Measurements from ENCODE around the gene TEFM.
A peak's percentile ranks its signal among the peaks of the same experiment; 100 is the strongest.
"Not testable (repeated sequence)": the region's sequence is repeated elsewhere in the genome, so short reads cannot be mapped to it uniquely, and the experiment has no call there.

The TEFM gene

GRCh38 chr17:30920683-30921543 lies 14.9 kb upstream of the TEFM start:
- no peak for DNase-seq (ENCODE audit: low spot score)

DNA sequence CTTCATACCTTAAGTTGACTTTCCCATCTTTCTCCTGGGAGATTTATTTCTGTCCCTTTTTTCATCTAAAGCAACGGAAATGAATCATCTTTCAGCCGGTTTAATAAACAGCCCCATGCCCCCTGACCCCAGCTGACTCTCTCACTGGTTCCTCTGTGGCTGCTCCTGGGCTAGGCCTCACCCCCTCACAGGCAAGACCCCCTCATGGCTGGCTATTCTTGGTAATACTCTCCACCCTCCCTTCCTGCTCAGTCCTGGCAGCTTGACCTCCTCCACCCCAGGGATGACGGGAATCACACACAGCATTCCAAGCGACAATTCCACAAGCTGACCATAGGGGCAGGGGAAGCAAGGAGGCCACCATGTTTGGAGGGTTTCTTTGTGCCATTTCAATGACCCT lies 14.2 kb upstream of the TEFM start:
- DNase-seq (ENCODE audit: low spot score), result no peak

- no peak for DNase-seq (ENCODE audit: low spot score)
Observed at GRCh38 chr17:30917050-30917449, 11.0 kb upstream of the TEFM start.

DNA sequence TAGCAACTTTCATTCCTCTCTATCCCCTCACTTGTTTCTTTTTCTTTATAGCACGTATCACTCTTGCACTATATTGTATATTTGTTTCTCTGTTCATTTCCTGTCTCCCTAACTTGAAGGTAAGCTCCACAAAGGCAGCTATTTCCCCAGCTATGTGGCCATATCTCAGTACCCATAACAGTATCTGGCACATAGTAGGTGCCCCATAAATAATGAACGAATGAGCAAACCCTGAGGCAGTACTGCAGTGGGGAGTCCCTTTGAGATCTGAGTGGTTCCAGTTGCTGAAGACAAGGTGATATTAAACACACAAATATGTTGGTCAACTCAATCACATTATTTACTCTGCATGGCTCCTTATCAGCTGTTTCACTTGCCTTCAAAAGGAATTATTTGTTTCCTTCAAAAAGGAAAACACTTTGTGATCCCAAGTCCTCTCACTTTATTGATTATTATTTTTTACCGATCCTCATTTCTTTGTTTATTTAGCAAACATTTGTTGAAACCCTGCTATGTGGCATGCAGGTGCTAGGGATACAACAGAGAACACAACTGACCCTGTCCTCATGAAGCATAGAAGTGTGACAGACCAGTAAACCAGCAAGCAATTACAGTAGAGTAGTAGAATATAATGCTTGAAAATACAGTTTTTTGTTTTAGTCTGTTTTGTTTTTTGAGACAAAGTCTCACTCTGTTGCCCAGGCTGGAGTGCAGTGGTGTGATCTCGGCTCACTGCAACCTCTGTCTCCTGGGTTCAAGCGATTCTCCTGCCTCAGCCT lies 10.0 kb upstream of the TEFM start:
- DNase-seq (ENCODE audit: low spot score), result no peak

- no peak for DNase-seq (ENCODE audit: low spot score)
Observed at GRCh38 chr17:30913955-30914354, 7.9 kb upstream of the TEFM start.

DNA sequence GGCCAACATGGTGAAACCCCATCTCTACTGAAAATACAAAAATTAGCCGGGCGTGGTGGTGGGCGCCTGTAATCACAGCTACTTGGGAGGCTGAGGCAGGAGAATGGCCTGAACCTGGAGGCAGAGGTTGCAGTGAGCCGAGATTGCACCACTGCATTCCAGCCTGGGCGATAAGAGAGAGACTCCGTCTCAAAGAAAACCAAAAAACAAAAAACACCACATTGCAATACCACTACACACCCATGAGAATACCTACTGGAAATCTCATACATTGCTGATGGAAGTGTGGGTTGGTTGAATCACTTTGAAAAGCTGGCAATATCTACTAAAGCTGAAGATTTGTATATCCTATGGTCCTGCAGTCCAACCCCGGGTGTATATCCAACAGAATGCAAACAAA lies 4.1 kb upstream of the TEFM start:
- not testable (repeated sequence) for DNase-seq (ENCODE audit: low spot score)

GRCh38 chr17:30908717-30909420 lies 2.8 kb upstream of the TEFM start:
- no peak for DNase-seq (ENCODE audit: low spot score)

DNA sequence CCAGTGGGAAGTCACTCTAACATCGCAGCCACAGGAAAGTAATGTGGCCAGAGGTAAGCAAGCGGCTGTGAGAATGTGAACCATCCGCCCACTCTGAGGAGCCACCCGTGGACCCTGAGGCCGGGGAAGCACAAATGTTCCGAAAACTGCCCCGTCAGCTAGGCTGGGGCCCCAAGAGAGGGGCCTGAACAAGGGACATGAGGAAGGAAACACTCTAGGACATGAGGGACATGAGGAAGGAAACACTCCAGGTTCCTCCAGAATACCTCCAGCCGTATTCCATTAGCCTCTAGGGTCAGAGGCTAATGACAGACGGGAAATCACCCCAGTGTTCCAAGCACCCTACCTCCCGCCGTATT lies 317 bp downstream of the TEFM start:
- peak; percentile 37 for DNase-seq (ENCODE audit: low spot score)

- DNase-seq (ENCODE audit: low spot score), result no peak
Observed at GRCh38 chr17:30897311-30897710, 8.7 kb downstream of the TEFM start.

DNA sequence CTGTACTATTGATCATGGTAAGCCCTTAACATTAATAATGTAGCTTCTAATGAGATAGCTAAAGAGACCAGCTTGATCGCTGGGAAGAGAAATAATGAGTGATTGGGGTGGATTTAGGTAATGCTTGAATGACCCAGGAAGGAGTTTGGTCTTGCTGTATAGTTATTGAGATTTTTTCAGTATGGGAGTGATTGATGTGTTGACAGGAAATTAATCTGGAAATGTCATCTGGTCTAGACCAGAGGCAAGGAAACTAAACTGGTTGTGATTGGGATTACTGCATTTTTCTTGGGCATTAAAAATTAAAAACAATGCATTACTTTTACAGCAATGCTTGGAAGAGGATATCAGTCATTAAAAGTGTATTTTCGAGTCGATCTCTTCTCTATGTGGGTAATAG lies 11.8 kb downstream of the TEFM start:
- DNase-seq (ENCODE audit: low spot score), result no peak

DNA sequence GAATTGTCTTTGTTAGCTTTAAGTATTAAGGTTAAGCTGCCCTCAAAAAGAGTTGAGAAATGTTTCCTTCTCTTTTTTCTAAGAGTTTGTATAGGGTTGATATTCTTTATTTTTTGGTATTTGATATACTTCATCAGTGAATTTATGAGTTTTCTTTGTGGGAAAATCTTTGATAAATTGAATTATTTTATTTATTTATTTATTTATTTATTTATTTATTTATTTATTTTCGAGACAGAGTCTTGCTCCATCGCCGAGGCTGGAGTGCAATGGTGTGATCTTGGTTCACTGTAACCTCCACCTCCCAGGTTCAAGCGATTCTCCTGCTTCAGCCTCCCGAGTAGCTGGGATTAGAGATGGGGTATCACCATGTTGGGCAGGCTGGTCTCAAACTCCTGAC lies 19.9 kb downstream of the TEFM start:
- DNase-seq (ENCODE audit: low spot score), result no peak

- no peak for DNase-seq (ENCODE audit: low spot score)
Observed at GRCh38 chr17:30869005-30869404, 37.0 kb downstream of the TEFM start.

DNA sequence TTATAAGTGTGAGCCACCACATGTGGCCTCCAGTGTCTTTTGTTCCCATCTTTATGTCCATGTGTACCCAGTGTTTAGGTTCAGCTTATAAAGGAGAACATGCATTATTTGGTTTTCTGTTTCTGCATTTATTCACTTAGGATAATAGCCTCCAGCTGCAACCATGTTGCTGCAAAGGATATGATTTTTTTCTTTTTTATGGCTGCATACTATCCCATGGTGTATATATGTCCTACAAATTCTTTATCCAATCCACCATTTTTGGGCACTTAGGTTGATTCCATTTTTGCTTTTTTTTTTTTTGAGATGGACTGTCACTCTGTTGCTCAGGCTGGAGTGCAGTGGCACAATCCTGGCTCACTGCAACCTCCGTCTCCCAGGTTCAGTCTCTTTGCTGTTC lies 41.4 kb downstream of the TEFM start:
- DNase-seq (ENCODE audit: low spot score), result no peak

- no peak for DNase-seq (ENCODE audit: low spot score)
Observed at GRCh38 chr17:30858556-30859250, 47.3 kb downstream of the TEFM start.

GRCh38 chr17:30854146-30854545 lies 51.9 kb downstream of the TEFM start:
- DNase-seq (ENCODE audit: low spot score), result no peak

Measured in NAMALWA (cell line).